ENCODE results near the gene DAB2IP.

The DAB2IP gene

GRCh38 chr9:121703014-121703734 is 51.7 kb downstream of the DAB2IP start:
- no peak for DNase-seq (ENCODE audit: low read depth)

DNA sequence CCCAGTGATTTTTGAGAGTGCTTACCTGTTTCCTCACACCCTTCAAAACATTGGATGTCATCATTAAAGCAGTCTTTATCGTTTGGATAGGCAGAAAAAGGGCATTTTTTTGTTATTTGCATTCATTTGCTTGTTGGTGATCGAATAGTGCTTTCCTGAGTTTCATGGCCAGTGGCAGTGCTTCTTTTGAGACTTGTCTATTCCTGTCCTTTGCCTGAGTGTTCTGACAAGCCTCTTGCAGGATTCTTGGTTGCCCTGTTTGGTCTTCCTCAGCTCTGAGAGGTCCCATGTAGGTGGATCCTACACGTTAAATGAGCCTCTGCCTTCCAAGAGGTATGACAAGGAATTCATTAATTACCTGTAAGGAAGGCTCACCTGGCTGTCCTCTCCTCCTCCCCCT is 52.8 kb downstream of the DAB2IP start:
- no peak for DNase-seq (ENCODE audit: low read depth)

DNA sequence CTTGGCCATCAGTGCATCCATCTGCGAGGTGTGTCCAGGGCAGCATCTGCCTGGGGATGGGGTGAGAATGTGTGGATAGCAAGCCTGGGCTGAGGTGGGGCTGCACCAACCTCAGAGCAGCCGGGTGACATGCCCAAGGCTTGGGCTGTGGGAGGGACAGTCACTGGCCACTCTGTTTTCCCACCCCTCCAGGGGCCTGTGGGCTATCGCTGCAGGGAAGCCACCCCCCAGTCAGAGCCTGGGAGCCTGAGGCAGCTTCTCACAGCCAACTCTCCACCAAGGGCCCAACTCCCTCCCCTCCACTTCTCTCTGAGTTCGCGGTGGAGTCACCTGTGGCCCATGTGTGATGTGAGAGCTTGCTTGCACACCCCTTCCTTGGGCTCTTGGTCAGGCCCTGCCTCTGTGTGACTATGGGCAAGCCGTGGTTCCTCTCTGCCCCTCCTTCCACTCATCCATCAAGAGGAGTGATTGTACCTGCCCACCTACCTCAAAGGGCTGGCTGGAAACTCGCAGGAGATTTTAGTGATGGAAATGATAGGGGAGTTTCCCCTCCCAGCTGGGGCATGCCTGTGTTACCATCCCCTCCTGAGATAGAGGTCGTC is 54.8 kb downstream of the DAB2IP start:
- no peak for DNase-seq (ENCODE audit: low read depth)

DNA sequence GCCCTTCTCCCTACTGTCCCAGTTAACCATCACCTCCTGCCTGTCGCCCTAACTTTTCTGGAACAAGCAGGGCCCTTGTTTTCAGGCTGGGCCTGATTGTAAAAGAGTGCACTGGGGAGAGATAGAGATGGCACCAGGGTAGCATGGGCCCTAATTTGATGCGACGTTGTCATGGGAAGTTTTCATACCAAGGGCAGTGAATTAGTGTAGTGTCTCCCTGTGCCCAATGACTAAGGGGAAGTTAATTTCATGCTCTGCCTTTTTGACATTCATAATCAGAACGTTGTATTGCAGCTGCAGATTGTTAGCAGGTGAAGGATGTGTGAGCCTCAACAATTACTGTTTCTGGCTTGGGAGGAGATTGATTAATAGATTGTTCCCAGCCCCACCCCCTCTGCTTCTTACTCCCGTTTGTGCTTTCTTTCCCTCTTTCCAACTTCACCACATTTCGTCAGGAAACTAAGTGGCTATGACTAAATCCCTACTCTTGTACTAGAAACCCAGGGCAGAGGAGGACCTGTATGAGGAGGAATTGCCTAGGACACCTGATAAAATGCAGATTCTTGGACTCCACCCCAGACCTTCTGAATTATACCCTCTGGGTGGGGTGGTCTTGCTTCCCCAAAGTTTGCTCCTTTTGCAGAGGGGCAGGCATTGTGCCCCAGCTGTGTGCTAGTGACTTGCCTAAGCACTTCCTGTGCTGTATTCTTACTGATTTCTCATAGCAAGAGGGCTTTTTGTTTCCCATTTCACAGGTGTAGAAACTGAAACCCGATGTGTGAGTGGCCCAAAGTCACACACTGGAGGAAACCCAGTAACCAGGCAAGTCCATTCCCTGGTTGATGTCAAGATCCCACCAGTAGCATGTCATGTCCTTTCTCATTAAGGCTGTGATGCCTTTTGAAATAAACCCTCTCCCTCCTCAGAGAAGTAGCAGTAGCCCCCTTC is 56.3 kb downstream of the DAB2IP start:
- no peak for DNase-seq (ENCODE audit: low read depth)

DNA sequence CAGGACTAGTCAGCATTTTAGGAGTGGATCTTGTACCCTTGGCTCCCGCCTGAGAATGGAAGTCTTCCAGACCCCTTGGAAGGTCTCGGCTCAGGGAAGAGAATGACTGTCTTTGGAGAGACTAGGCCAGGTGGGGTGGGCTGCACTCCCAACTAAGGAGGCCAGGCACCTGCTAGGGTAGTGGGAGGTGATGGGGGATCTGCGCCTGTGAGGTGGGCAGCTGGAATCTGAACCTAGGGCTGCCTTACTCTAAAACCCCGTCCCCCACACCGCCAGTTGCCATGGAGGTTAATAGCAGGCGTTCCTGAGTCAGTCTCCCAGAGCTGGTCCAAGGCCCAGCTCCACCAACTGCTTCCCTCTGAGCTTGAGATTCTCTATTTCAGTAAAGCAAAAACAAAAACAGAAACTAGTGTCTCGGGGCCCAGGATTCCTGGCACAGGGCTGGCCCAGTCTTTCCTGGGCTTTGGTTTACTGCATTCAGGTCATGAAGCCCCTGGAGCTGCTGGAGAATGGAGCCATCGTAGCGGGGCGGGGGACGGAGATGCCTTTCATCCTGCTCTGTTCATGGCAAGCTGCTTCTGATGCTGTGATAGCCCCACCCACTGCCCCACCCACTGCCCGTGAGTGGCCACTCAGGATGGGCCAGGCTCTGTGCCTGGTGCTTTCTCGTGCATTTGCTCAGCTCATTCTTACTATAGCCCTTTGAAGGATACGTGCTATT is 57.5 kb downstream of the DAB2IP start:
- DNase-seq (ENCODE audit: low read depth) = no peak

DNA sequence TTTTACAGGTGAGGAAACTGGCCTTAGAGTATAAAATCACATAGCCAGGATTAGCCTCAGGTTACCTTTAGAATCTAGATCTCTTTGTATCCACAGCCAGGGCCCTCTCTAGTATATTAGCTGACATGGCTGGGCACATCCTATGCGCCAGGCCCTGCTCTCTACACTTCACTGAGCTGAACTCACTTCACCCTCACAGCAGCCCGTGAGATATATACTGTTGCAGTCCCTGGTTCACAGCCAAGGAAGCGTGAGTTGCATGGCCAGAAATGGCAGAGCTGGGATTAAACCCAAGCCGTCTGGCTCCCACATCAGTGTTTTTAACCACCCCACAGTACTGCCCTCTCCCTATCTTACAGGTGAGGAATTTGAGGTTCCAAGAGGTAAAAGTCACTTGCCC is 58.4 kb downstream of the DAB2IP start:
- DNase-seq (ENCODE audit: low read depth) = no peak

- DNase-seq (ENCODE audit: low read depth) = no peak
Observed at GRCh38 chr9:121711281-121711680, 59.8 kb downstream of the DAB2IP start.

- DNase-seq (ENCODE audit: low read depth) = no peak
Observed at GRCh38 chr9:121711797-121712196, 60.4 kb downstream of the DAB2IP start.

GRCh38 chr9:121713400-121714070 is 62.1 kb downstream of the DAB2IP start:
- no peak for DNase-seq (ENCODE audit: low read depth)

GRCh38 chr9:121714075-121714705 is 62.8 kb downstream of the DAB2IP start:
- no peak for DNase-seq (ENCODE audit: low read depth)

DNA sequence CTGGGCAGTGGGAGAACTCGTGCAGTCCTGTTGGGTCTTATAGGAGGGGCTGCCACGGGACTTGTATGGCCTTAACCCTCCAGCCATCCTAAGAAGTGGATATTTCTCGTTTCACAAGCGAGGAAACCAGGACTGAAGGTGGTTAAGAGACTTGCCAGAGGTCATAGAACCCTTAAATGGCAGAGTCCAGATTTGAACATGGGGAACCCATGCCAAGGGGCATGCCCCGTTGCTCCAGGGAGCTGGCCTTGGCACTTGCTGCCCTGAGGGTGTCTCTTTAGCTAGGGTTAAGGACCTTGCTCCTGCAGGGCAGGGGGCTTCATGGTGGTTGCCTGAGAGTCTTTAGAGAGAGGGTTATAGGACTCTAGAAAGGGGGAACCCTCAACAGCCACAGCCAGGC is 63.4 kb downstream of the DAB2IP start:
- no peak for DNase-seq (ENCODE audit: low read depth)

DNA sequence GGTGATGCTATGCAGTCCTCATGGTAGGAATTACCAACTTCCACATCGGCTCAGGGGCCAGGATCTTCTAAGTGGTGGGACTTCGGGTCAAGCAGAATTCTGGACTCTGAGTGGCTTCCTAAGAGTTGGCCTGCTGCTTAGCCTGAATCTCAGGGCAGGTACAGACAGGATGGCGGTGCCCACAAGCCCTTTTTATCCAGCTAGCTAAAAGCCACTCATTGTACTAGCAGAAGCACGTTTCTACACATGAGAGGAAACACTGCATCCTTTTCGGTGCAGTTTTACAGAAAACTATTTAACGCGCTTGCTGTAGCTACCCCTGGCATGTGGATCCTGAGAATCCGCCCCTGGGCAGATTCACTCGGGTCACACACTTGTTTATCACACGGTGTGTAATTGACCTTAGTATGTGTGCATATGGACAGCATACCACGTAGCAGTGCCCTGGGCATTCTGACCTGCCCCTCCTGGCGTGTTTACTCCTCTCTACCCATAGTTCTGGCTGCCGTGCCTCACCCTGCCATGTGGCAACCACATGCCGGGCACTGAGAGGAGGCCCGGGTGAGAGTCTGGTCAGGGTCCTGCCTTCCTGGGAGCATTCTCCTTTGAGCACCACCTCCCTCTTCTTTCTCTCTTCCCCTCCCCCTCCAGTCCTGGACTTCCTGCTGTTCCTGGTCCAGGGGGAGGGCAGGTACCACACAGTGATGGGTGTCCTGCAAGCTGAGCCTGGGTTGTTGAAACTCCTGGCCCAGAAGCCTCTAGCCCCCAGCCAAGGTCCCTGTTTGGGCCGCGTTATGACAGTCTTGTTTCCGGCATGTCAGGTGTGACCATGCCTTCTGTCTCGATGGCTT is 65.9 kb downstream of the DAB2IP start:
- DNase-seq (ENCODE audit: low read depth) = no peak

DNA sequence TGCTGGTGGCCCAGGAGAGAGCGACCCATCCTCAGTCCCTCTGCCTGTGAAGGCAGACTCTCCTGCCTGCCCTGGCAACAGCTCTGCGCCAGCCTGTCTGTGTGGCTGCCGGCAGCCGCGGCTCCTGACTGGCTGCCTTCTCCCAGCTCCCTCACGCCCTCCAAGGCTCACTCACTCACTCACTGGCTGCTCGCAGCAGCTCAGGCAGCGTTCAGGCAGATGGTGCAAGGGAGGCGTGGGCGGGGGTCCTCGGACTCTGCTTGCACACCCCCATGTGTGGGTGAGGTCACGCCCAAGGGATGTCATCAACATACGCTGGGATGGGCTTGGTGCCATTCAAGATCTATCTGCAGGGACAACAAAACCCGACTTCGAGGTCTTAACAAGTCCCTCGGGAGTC is 66.7 kb downstream of the DAB2IP start:
- no peak for DNase-seq (ENCODE audit: low read depth)

DNA sequence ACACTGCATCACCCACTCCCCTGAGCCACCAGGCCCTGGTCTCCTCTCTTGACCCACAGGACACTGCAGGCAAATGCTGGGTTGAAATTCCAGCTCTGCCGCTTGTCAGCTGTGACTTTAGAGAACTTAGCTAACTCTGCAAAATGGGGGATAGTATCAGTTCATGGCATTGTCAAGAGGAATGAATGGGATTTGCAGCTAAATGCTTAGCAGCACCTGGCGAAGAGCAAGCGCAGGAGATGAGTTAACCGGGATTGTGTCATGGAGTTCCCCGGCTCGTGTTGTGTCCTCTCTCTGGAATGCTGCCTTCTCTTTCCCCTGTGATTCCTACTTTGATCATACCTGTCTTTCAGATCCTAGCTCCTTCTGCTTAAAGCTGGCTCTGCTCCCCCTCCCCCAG is 67.1 kb downstream of the DAB2IP start:
- no peak for DNase-seq (ENCODE audit: low read depth)

GRCh38 chr9:121720311-121721057 is 69.0 kb downstream of the DAB2IP start:
- DNase-seq (ENCODE audit: low read depth) = no peak

GRCh38 chr9:121721058-121721350 is 69.6 kb downstream of the DAB2IP start:
- no peak for DNase-seq (ENCODE audit: low read depth)

DNA sequence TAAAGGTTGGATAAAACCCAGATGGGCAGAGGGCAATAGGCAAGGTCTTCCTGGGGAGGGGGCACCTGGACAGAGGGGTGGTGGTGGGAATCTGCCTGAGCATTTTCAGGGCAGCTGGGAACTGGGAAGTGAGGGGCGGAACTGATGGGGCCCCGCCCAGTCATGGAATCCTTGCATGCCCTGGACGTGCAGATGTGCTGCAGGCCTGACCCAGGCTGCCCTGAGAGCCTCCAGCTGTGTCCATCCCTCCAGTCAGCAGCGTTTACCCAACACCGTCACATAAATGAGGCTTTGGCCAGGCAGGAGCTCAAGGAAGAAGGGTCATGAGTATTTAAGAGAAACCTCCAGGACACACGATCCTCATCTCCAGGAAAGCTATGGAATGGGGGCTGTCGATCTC is 70.3 kb downstream of the DAB2IP start:
- no peak for DNase-seq (ENCODE audit: low read depth)

- no peak for DNase-seq (ENCODE audit: low read depth)
Observed at GRCh38 chr9:121725008-121725775, 73.8 kb downstream of the DAB2IP start.
